DMS79 treated with DMSO at 0.1 percent for 48 hours (cell line): ENCODE results near the gene ZNF784.

Experiments
- DNase-seq: peaks from one replicate; lab custom pipeline; 2025; lab: John Stamatoyannopoulos, UW

ZNF784 gene

DNA sequence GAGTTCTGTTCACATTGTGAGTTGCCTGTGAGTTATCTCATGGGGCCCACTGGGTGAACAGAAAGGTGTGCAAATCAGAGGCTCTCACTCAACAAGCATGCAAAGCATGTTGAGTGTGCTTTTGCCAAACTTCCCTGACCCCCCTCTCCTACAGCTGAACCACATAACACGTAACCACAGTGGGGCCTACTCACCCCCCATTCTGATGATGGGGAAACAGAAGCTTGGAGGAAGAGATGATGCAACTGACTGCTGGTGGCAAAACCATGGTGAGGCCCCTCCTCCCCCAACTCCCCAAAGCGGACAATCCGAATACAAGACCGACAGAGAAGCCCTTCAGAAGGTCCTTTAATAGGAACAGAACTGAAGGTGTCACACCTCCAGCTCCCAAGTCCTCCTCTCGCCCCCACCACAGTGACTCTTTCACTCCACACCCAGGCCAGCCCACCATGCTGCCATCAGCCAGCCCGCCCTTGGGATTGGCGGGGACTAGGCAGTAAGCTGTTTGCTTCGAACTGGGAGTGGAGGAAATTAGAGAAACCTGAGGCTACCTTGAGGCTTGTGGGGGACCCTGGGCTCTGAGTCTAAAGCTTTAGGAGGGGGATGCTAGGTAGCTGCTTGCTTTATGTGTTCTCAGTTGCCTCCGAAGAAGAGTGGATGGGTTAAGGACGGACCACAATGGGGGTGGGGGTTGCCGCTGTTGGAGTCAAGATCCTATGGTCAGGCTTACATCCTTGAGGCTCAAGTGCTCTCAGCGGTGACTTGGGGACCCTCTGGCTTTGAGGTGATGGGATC is 3.8 kb downstream of the ZNF784 start:
- DNase-seq: no peak

DNA sequence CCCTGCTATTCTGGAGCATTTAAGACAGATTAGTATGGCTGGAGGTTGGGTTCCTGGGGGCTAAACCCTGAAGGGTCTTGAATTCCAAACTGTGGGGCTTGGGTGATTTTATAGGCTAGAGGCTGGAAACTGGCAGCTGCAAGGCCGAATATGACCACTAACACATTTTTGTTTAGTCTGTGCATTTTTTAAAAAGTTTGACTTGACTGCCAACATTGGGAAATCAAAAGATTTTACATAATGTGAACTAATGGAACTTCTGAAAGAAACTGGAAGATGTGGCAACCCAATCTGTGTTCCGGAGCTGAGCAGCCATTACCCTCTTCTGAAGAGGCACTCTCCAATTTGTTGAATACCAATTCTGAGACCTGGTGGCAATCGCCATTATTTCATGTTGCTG is 5.1 kb downstream of the ZNF784 start:
- DNase-seq: no peak

DNA sequence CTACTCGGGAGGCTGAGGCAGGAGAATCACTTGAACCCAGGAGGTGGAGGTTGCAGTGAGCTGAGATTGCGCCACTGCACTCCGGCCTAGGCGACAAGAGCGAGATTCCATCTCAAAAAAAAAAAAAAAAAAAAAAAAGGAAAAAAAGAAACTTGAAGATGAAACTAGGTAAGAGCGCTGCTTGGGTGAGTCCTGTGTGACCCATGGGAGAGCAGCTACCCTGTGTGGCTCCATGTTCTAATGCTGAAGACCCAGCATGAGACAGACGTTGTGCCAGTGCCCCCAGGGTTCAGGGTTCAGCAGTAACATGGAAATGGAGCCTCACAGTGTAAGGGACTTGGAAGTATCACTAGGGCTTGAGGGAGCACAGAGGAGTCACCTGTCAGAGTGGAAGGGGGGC is 5.9 kb downstream of the ZNF784 start:
- no peak for DNase-seq

DNA sequence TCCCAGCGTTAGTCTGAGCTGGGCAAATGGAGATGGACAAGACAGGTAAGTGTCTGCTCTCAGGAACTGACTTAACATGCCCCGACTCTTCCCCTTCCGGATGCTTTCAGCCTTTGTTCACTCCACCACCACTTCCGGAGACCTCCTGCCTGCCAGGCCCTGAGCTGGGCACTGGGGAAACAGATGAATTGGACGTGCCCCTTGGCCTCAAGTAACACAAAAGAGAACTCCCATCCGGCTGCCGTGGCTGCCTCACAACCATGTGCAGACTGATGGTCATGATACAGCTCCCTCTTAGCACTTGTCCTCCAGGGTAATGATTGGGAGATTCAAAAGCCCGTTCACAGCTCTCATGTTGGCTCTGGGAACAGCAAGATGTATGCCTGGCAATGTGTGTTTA is 6.9 kb downstream of the ZNF784 start:
- DNase-seq: no peak

DNA sequence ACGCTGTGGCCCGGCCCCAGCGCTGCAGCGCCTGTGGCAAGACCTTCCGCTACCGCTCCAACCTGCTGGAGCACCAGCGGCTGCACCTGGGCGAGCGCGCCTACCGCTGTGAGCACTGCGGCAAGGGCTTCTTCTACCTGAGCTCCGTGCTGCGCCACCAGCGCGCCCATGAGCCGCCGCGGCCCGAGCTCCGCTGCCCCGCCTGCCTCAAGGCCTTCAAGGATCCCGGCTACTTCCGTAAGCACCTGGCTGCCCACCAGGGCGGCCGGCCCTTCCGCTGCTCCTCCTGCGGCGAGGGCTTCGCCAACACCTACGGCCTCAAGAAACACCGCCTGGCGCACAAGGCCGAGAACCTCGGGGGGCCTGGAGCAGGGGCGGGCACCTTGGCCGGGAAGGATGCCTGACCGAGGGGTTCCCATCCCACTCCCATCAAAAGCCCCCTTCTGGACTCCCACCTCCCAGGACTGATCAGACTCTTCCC is 7.9 kb downstream of the ZNF784 start:
- DNase-seq: no peak

DNA sequence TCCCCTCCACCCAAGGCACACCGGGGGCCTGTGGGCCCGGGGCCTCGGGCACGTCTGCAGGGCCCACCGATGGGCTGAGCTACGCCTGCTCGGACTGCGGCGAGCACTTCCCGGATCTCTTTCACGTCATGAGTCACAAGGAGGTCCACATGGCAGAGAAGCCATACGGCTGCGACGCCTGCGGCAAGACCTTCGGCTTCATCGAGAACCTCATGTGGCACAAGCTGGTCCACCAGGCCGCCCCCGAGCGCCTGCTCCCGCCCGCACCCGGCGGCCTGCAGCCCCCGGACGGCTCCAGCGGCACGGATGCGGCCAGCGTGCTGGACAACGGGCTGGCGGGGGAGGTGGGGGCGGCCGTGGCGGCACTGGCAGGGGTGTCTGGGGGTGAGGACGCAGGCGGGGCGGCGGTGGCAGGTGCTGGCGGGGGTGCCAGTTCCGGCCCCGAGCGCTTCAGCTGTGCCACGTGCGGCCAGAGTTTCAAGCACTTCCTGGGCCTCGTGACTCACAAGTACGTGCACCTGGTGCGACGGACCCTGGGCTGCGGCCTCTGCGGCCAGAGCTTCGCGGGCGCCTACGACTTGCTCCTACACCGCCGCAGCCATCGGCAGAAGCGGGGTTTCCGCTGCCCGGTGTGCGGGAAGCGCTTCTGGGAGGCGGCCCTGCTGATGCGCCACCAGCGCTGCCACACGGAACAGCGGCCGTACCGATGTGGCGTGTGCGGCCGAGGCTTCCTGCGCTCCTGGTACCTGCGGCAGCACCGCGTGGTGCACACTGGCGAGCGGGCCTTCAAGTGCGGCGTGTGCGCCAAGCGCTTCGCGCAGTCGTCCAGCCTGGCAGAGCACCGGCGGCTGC is 8.6 kb downstream of the ZNF784 start:
- DNase-seq: no peak

DNA sequence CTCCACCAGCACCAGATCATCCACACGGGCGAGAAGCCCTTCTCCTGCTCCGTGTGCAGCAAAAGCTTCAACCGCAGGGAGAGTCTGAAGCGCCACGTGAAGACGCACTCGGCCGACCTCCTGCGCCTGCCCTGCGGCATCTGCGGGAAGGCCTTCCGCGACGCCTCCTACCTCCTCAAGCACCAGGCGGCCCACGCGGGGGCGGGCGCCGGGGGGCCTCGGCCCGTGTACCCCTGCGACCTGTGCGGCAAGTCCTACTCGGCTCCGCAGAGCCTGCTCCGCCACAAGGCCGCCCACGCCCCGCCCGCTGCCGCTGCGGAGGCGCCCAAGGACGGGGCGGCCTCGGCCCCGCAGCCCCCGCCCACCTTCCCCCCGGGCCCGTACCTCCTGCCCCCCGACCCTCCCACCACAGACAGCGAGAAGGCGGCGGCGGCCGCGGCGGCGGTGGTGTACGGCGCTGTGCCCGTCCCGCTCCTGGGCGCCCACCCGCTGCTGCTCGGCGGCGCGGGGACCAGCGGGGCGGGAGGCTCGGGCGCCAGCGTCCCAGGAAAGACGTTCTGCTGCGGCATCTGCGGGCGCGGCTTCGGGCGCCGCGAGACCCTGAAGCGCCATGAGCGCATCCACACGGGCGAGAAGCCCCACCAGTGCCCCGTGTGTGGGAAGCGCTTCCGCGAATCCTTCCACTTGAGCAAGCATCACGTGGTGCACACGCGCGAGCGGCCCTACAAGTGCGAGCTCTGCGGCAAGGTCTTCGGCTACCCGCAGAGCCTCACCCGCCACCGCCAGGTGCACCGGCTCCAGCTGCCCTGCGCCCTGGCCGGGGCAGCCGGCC is 9.4 kb downstream of the ZNF784 start:
- no peak for DNase-seq

DNA sequence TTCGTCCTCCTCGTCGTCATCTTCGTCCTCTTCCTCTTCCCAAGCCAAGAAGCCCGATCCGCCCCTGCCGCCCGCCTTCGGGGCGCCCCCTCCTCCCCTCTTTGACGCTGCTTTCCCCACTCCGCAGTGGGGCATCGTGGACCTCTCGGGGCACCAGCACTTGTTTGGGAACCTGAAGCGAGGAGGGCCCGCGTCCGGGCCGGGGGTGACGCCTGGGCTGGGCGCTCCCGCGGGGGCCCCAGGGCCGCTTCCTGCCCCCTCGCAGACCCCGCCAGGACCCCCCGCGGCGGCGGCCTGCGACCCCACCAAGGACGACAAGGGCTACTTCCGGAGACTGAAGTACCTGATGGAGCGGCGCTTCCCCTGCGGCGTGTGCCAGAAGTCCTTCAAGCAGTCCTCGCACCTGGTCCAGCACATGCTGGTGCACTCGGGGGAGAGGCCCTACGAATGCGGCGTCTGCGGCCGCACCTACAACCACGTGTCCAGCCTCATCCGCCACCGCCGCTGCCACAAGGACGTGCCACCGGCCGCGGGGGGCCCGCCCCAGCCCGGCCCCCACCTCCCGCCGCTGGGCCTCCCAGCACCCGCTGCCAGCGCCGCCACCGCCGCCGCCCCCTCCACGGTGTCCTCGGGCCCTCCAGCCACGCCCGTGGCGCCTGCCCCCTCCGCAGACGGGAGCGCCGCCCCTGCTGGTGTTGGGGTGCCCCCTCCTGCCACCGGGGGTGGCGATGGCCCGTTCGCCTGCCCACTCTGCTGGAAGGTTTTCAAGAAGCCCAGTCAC is 10.2 kb downstream of the ZNF784 start:
- no peak for DNase-seq

DNA sequence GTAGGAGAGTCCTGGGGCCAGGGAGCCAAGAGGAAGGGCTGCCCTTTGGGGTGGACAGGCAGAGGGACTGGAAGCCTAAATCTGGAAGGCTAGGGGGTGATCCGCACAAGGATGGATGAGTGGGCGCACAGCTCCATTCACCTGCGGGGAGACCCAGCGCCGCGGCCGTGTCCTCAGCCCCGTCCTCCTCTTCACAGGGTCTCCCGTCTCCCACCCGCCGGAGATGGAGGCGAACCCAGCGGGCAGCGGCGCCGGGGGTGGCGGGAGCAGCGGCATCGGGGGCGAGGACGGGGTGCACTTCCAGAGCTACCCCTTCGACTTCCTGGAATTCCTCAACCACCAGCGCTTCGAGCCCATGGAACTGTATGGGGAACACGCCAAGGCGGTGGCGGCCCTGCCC is 11.0 kb downstream of the ZNF784 start:
- no peak for DNase-seq

DNA sequence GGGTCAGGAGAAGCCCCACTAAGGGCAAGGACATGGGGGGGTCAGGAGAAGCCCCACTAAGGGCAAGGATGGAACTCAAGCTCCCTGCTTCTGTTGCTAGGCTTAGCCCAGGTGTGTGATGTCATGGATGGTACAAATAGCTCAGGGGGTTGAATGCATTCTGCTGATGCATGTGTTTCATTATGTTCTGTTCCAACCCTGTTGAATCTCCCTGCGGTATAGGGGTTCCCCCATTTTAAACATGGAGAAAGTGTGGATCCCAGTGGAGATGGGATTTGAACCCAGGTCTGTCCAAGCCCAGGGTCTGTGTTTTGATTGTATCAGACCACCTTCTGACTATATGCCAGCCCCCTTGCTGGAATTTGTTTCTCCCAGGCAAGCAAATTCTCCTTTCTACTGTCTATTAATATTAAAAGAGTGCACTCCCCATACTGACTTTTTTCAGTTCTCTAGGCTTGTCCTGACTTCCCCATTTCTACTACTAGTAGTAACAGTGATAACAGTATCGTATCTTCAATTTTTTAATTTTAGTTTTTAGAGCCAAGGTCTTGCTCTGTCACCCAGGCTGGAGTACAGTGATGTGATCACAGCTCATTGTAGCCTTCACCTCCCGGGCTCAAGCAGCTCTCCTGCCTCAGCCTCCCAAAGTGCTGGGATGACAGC is 12.3 kb downstream of the ZNF784 start:
- DNase-seq: no peak

DNA sequence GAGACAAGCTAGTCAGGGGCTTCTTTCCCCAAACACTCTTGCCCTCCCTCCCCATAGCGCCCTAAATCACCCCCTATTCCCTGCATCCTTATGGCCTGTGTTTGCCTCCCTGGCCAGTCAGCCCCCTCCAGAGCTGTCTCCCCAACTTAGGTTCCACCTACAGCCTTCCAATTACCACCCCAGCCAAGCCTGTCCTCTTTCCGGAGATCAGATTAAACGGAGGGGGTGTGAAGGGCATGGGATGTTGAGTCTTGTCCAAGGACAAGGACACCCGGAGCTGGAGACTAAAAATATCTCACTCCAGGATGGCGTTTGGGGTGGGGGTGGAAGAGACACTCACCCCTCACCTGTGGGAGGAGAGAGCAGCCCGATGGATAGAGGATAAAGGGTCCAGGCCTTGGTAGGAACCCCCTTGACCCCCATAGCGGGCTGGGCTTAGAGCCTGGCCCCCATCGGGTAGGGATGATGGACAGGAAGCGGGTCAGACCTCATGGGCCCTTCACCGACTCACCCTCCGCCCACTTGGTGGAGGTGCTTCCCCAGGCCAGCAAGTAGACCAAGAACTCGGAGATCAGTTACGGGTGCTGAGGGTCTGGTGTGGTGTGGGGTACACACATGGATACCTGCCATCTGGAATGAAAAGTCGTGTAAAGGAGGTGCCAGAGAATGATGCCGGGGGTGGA is 12.9 kb downstream of the ZNF784 start:
- no peak for DNase-seq

DNA sequence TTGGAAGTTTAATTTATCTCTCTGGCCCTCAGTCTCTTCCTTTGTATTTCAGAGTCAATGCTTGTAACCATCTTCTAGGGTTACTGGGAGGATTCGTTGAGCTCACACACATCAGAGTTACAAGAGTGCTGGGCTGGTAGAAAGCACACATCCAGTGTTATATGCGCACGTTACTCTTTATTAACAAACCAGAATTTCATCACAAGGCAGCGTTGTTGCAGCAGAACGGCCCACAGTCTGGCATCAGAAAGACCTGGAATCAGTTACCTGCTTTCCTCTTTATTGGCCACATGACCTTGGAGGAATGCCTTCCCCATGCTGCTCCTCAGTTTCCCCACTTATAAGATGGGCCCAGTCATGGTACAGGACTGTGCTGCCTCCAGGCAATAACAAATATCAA is 15.0 kb downstream of the ZNF784 start:
- DNase-seq: no peak

DNA sequence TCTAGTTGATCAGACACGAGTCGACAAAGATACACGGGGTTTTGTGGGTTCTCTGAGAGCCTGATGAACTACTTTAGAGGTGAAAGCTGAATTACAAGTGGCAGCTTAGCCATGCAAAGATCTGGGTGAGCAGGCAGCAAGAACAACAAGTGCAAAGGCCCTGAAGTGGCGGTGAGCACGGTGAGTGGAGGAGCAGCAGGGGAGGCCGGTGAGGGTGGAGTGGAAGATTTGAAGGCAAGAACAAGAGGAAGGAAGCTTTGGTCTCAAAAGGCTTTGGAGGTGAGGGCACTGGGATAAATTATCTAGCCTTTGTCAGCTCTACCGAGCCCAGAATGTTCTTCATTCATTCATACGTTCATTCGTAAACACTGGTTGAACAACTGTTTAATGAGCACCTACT is 17.5 kb downstream of the ZNF784 start:
- no peak for DNase-seq

DNA sequence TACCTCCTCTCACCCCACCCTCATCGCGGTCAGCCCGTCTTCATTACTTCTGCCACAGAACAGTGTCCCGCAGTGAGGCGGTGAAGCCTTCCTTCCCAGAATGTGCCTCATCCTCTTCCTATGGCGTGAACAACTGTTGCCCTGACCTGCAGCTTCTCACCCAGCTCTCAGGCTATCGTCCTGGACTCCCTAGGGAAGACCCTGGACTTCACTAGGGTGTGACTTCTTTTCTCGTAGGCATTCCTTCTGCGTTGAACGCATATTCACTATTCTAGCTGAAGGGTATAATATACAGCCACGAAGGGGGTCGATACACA is 17.9 kb downstream of the ZNF784 start:
- DNase-seq: no peak

DNA sequence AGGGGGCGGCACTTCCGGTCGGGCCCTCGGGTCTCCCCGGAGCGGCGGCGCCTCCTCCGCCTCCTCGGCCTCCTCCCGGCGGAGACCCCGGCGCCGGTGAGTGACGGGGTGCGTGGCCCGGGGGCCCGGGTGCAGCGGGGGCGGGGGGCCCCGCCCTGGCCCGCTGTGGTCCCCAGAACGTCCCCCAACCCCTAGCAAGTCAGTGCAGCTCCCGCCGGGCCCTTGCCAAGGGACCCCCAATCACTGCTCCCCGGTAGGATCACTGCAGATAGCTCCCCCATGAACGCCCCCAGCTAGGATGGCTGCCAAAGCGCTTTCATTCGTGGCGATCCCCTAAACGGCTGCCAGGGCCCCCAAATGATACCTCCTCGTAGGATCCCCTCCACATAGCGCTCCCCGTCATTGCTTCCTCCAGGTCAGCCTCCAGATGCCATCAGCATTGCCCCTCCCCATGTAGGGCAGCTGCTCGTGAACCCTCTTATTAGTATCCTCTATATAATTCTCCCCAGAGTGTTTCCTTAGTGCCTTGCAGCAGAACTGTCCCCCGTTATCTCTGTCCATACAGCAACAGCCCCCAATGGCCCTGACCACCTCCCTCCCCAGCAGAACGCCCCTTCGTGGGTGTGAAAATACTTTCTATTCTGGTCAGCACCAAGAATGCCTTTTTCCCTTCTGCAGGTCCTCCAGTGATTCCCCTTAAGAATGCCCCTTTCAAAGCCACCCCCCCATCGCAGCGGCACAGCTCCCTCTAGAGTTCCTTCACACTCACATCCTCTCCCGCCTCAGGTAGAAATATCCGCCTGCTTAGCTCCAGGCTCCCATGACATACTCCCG is 18.5 kb downstream of the ZNF784 start, which contains the start of gene ZNF865:
TSS of gene ZNF865 (plus strand) at position 11 of the 834 bp plus-strand sequence. CDS start 7,972 bp downstream, outside the sequence.
- DNase-seq: peak; percentile 63

DNA sequence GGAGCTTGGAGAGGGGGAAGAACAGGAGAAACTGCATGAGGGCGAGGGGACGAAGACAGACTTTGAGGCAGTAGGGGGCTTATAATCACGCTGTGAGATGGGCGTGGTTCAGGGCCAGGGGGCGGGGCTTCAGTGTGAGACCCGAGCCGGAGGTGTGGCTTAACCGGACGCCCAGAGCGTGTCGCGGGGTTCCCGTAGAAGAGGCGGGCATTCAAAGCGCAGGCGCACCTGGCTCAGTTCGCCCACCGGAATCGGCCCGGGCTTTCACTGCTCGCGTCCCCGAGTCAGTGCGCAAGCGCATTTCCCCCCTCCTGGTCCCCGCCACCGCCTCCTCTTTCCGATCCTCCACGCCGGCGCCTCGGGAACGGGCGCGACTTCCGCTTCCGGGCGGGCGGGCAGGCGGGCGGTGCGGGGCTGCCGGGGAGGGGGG is 19.1 kb downstream of the ZNF784 start:
- peak; percentile 89 for DNase-seq

DNA sequence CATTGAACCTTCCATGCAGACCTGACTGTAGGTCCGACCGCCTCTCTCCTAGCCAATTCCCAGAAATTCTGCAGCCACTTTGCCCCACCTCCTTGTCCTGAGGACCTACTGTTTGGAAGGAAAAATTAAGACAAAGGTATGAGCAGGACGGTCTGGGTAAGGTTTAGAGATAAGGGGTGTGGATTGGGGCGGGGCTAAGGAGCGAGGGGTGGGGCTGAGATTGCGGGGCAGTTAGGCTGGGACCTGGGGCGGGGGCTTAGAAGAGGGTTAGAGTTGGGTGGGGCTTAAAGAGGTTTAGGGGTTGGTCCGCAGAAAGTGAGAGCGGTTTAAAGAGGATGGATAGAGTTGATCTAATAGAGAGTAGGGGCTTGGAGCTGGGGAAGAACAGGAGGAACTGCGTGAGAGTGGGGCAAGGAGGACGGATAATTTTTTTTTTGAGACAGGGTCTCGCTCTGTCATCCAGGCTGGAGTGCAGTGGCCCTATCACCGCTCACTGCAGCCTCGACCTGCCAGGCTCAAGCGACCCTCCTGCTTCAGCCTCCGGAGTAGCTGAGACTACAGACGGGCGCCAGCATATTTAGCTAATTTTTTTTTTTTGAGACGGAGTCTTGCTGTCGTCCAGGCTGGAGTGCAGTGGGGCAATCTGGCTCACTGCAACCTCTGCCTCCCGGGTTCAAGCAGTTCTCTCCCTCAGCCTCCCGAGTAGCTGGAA is 20.6 kb downstream of the ZNF784 start:
- no peak for DNase-seq

DNA sequence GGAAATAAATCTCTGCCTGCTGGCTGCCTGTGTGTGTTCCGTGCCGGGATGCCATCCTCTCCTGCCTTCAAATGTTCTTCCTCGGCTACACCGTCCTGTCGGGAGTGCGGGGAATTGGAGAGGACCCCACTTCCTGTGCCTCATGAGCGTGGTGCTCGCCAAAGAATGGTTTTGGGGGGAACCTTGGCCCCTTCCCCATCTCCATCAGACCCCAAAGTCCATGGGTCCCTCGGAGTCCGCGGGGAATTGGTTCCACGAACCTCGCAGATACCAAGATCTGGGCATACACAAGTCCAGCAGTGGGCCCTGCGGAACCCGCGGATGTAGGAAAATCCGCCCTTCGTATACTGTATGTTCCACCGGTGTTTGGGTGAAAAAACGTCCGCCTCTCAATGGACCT is 21.3 kb downstream of the ZNF784 start:
- no peak for DNase-seq
